GM18517 (cell line): Measurements from ENCODE around the gene KCNH3.
A peak's percentile ranks its signal among the peaks of the same experiment; 100 is the strongest.

Experiments used
- ATAC-seq: cut with Tn5 transposase; IDR thresholded peaks from one replicate; pipeline ENCODE4 v1.9.1; 2021; ENCODE audit warnings: mild to moderate bottlenecking, moderate library complexity; ENCODE audit not compliant: unreplicated experiment

The KCNH3 gene

DNA sequence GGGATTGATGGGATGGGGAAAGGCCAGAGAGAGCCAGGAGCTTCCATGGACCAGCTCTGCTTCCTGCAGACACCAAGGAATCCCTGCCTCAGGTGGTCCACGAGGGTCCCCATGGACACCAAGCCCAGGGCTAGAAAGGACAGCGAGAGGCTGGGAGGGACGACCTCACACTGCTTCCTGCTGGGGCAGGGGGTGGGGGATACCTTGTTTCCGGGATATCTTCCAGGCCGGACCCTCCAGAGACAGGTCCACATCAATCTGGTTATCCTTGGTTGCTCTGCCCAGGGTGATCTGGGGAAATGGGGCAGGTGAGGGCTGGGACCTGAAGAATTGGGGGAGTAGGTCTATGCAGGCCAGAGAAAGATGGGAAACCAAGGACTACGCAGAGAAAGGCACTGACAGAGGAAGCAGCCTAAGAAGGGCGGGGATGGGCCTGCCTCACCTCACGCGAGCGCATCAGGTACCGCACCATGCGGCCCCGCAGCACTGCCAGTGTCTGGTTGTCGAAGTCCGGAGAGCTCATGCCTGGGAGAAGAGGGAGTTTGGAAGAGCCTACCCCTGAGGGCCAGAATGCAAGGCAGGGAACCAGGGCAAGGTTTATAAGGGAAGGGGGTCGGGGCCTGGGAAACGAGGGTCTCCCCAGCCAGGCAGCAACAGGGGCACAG, 20.3 kb downstream of the KCNH3 start:
- ATAC-seq = no peak

DNA sequence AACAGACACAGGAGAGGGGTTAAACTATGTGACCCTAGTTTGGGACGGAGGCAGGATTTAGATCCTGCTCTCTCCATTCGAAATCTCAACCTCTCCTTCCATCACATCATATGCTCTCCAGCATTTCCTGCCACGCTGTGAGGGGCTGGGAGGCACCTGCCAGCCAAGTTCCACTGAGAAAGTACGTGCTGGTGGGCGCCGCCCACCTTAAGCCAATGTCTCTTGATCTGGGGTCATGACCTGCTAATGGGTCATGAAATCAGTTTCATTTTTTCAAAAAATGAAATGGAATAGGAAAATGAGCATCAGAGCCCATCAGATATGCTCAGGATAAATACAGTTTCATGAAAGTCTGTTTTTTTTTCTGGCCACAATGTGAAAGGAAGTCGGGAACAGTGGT, 21.9 kb downstream of the KCNH3 start:
- no peak for ATAC-seq

DNA sequence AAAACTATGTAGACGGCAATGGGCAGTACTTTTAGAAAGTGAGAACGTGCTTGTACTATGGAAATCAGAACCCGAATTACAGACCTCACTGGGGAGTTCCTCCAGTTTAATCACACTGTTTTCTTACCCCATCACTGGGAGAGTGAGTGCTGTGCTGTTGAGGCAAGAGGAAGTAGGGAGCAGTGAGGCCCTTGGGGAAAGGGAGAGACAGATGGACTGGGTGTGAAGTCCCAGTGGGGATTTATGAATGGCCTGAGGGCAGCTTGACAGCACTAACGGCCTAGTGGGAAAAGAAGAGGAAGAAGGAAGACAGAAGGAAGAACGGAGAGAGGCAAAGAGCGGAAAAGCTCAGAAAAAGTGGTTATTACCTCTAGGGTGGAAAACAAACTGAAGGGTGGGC, 23.4 kb downstream of the KCNH3 start:
- no peak for ATAC-seq

DNA sequence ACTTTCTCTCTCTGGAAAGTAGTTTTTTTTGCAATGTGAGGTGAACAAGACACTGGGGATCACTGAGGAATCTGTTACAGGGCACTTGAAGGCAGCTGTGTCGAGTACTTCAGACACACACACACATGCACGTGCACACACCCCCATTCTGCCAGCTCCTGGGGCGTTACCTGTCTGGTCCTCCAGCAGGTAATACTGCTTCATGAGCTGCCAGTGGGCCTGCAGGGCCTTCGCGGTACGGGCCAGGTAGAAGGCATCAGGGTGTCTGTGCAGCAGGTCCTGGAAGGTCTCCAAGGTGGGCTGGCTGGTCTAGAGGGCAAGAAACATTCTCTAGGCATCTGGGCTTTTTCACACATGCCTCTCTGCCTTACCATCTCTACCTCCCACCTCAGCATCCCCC, 24.0 kb downstream of the KCNH3 start:
- no peak for ATAC-seq

- ATAC-seq = no peak
Observed at GRCh38 chr12:49563951-49564685, 25.3 kb downstream of the KCNH3 start.

DNA sequence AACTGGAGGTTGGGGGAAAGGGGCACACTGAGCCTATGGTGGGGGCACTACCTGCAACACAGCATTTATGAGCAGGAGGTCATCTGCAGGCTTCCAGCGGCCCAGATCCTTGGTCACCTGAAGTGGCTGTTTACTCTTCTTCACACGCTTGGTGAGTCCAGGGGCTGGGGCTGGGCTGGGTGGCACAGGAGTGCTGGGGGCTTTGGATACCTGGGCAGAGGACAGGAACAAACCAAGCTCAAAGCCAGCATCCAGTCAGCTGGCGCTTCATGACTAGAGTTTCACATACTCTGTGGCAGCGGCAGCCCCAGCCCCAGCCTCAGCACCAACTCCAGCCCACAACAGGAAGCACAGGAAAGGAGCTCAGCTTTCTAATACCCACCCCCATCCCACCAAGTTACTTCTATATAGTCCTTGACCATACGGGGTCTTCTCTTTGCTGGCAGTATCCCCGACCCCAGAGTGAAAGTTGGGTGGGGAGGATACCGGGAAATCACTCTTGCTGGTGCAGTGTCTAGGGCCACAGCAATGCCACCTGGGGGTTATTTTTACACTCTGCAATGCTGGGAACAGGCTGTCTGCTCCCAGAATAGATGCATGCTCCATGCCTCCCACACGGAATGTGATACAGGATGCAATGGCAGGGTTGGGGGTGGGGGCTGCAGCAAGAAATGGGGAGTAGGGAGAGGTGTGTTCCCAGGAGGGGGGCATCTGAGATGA, 26.0 kb downstream of the KCNH3 start:
- no peak for ATAC-seq

- no peak for ATAC-seq
Observed at GRCh38 chr12:49565406-49566265, 26.8 kb downstream of the KCNH3 start.

DNA sequence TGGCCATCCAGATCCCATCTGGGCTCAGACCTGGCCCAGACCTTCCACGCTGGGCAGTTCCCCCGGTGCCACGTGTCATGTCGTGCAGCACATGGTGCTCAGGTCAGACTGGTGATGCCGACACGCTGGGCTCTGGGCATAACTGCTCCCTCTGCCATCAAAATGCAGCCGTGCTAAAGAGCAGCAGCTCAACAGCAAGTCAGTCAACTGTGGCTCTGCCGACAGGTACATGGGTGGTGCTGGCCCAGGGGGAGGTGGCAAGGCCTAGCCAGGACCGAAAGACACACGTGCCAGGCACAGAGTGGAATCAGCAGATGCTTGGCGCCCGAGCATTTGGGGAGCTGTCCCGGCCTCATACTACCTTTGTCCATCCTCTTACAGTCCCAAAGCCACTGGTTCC, 27.5 kb downstream of the KCNH3 start:
- no peak for ATAC-seq

DNA sequence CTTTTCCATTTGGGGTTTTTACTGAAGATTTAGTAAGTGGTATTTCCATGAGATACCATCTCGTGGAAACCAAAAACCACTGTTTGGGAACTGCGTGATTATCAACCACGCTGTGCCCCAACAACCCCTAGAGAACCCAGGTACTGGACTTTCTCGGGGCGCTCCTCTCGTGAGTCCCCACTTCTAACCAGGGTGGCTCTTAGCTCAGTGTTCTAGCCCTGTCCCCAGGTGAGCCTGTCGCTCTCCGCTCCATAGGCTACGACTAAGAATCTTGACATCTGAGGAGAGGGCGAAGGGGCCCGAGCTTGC, 28.4 kb downstream of the KCNH3 start:
- no peak for ATAC-seq

GRCh38 chr12:49567611-49568441, 29.0 kb downstream of the KCNH3 start, which contains the start of gene MCRS1:
TSS of gene MCRS1 (minus strand) at chr12:49568142. CDS start at chr12:49566731, 1,411 bp downstream.
- ATAC-seq = peak; percentile 85

- peak; percentile 20 for ATAC-seq
Observed at GRCh38 chr12:49568442-49569162, 29.8 kb downstream of the KCNH3 start.

GRCh38 chr12:49577589-49578315, 38.9 kb downstream of the KCNH3 start:
- no peak for ATAC-seq

- ATAC-seq = no peak
Observed at GRCh38 chr12:49578471-49579112, 39.8 kb downstream of the KCNH3 start.

DNA sequence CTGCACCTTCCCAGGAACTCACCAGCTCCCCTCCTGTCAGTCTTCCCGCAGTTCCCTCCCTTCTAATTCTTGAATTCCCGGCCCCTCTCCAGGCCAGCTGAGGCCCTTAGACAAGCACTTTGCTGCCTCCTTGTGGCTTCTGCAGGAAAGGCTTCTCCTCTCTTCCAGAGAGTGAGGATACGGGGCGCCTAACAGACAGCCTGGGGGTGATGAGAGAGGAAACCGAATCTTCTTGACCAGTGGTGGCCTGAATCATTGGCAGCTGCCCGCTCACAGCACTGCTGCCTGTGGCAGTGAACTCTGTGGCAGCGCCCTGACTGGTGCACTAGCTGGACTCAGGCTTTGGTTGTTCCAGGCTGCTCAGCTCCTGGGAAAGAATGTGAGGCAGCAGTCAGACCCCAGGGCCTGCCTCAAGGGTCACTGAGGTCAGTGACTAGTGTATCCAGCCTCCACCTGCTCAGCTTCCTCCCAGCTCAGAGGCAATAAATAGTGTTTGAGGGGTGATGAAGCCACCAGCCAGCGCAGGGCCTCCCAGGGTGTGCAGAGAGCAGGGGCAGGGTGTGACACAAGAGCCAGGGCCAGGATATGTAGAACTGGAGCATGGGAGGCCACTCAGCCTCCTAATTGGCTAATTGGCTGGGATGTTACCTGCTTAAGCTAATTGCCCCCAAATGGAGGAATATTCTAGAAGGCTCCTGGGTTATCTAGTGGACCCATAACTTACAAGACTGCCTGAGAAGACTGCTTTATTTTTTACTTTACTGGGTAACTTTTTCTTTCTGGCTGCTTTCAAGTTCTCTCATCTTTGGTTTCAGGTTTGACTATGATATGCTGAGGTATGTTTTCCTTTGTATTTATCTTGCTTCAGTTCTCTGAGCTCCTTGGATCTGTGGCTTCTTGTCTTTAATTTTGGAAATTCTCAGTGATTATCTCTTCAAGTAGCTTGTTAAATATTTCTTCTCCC, 42.0 kb downstream of the KCNH3 start:
- no peak for ATAC-seq

DNA sequence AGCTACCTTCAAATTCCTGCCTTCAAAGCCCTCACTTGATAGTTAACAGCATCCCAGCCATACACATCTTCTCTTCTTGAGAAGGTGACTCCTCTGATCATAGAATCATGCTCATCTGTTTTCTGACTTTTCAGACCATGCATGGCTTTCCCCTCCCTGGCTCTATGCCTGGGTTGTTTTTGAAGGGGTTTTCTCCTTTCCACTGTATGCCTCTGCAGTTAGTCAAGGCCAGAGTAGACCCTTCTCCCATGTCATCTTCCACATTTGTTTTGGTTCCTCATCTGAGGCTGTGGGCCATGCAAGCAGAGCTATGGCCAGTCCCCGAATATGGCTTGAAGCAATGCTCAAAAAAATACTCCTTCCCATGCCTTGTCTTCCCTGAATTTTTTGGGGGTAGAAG, 43.4 kb downstream of the KCNH3 start:
- no peak for ATAC-seq

DNA sequence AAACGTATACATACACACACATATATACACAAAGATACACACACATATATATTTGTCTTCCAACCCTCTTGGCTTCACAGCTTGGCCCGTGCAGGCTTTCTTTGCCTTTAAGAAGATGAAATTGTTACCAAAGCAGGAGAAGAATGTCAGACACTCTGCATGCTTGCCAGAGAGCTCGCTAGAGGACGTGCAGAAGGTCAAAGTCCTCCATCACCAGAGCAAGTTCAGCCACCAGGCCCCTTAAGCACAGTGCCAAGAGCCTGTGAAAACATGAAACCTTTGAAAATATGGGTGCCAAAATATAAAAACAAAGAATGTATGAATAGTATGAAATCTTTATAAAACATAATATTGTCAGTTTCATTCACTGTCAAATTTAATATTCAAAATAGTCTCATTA, 44.0 kb downstream of the KCNH3 start:
- no peak for ATAC-seq

- no peak for ATAC-seq
Observed at GRCh38 chr12:49583366-49584094, 44.7 kb downstream of the KCNH3 start.
